ENCODE data around the gene TMEM41B. TPM values are rescaled to one million over a fixed set of nuclear protein-coding genes. Genes with fewer than 3 reads are reported as not detected.

TMEM41B gene
- total and polyA plus RNA-seq, 2 experiments from 2014 or later: 35.3 to 47.7 TPM

GRCh38 chr11:9316334-9316733 lies 1.9 kb upstream of the TMEM41B start:
- Histone ChIP-seq H3F3A (ENCODE audit: insufficient read depth) (peaks cover 12% of the 10 kb centered on the region; the same call in 1 of the 2 replicates), H3K9me3 (ENCODE audit: low read depth) (no peaks in the 10 kb centered on the region), H3K9ac (no peak overlapping the region), H2AFZ (no peak overlapping the region), H3K9me2 (ENCODE audit: insufficient read depth) (no peaks in the 10 kb centered on the region), H3K4me1 (ENCODE audit: insufficient read depth) (peaks cover 5% of the 10 kb centered on the region), H3K79me2 (ENCODE audit: insufficient read depth) (peaks cover 31% of the 10 kb centered on the region), H3K27ac (no peak overlapping the region), H4K20me1 (ENCODE audit: insufficient read depth) (no peaks in the 10 kb centered on the region), H3K27me3 (replicated peaks; ENCODE audit: insufficient read depth) (no peaks in the 10 kb centered on the region), H3K4me2 (ENCODE audit: unreplicated experiment) (no peak overlapping the region), H3K4me3 (no peak overlapping the region), H3K36me3 (ENCODE audit: low read depth) (no peaks in the 10 kb centered on the region)
- TF ChIP-seq EZH2 (IDR thresholded peaks at IDR 0.05; ENCODE audit: insufficient read depth, poor library complexity, severe bottlenecking): no peak
- no peak for TF ChIP-seq EZH2phosphoT487 (IDR thresholded peaks at IDR 0.05; ENCODE audit: insufficient read depth, low read depth)
- no peak for DNase-seq
- 95 to 96% methylated on average over 2 of the region's 2 CpGs for WGBS, 2 experiments (ENCODE audit: low coverage in 1 of 2, low lambda C conversion rate in 2 of 2, missing lambda C conversion rate in 2 of 2)
- in situ Hi-C loops (cut with MboI): no loop called here

DNA sequence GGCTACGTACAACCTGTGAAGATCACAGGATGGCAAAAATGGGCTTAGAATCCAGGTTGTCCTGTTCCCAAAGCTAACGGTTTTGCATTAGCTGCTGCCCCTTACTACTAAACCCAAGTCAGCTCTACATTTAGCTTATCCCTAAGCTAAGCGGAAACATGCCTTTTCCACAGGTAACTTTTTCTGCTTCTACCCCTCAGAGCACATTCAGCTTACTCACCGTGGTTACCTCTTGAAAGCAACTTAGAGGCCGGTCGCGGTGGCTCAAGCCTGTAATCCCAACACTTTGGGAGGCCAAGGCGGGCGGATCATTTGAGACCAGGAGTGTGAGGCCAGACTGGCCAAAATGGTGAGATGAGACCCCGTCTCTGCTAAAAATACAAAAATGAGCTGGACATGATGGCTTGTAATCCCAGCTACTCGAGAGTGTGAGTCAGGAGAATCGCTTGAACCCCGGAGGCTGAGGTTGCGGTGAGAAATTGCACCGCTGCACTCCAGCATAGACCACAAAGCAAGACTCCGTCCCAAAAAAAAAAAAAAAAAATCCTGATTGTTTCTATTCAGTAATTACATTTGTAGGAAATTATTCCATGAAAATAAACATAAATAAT lies 790 bp upstream of the TMEM41B start:
- no peaks in the 10 kb centered on the region for H3K9me3 ChIP-seq (ENCODE audit: low read depth)
- no peaks in the 10 kb centered on the region for H3K27me3 ChIP-seq (replicated peaks; ENCODE audit: insufficient read depth)
- peak overlapping the region; percentile 63 for H3K4me3 ChIP-seq
- H3K79me2 ChIP-seq (ENCODE audit: insufficient read depth): peaks cover 43% of the 10 kb centered on the region
- H2AFZ ChIP-seq: peak overlapping the region; percentile 94
- H4K20me1 ChIP-seq (ENCODE audit: insufficient read depth): no peaks in the 10 kb centered on the region
- H3K27ac ChIP-seq: peak overlapping the region; percentile 93
- no peaks in the 10 kb centered on the region for H3K9me2 ChIP-seq (ENCODE audit: insufficient read depth)
- peaks cover 5% of the 10 kb centered on the region for H3K4me1 ChIP-seq (ENCODE audit: insufficient read depth)
- in situ Hi-C loops (cut with MboI): no loop called here
- H3K36me3 ChIP-seq (ENCODE audit: low read depth): no peaks in the 10 kb centered on the region
- no peak for TF ChIP-seq EZH2phosphoT487 (IDR thresholded peaks at IDR 0.05; ENCODE audit: insufficient read depth, low read depth)
- no peak for TF ChIP-seq EZH2 (IDR thresholded peaks at IDR 0.05; ENCODE audit: insufficient read depth, poor library complexity, severe bottlenecking)
- DNase-seq: no peak
- H3F3A ChIP-seq (ENCODE audit: insufficient read depth): peaks cover 12% of the 10 kb centered on the region; the same call in 1 of the 2 replicates
- 60 to 61% methylated on average over 16 of the region's 16 CpGs for WGBS, 2 experiments (ENCODE audit: low coverage in 1 of 2, low lambda C conversion rate in 2 of 2, missing lambda C conversion rate in 2 of 2)
- peak overlapping the region; percentile 95 for H3K9ac ChIP-seq
- peak overlapping the region; percentile 81 for H3K4me2 ChIP-seq (ENCODE audit: unreplicated experiment)

GRCh38 chr11:9313648-9314290 lies 624 bp downstream of the TMEM41B start:
- peak; percentile 57 for DNase-seq
- Histone ChIP-seq H3K4me1 (ENCODE audit: insufficient read depth) (peaks cover 5% of the 10 kb centered on the region), H2AFZ (peak overlapping the region; percentile 85), H3K4me2 (ENCODE audit: unreplicated experiment) (peak overlapping the region; percentile 94), H3K36me3 (ENCODE audit: low read depth) (no peaks in the 10 kb centered on the region), H4K20me1 (ENCODE audit: insufficient read depth) (no peaks in the 10 kb centered on the region), H3K4me3 (peak overlapping the region; percentile 94), H3K9me3 (ENCODE audit: low read depth) (no peaks in the 10 kb centered on the region), H3K9me2 (ENCODE audit: insufficient read depth) (no peaks in the 10 kb centered on the region), H3K9ac (peak overlapping the region; percentile 95), H3F3A (ENCODE audit: insufficient read depth) (peaks cover 12% of the 10 kb centered on the region; the same call in 1 of the 2 replicates), H3K27me3 (replicated peaks; ENCODE audit: insufficient read depth) (no peaks in the 10 kb centered on the region), H3K27ac (peak overlapping the region; percentile 76), H3K79me2 (ENCODE audit: insufficient read depth) (peaks cover 57% of the 10 kb centered on the region)
- in situ Hi-C loops (cut with MboI): no loop called here
- no peak for TF ChIP-seq EZH2phosphoT487 (IDR thresholded peaks at IDR 0.05; ENCODE audit: insufficient read depth, low read depth)
- no peak for TF ChIP-seq EZH2 (IDR thresholded peaks at IDR 0.05; ENCODE audit: insufficient read depth, poor library complexity, severe bottlenecking)
- 1 to 2% methylated on average over 26 to 27 of the region's 27 CpGs for WGBS, 2 experiments (ENCODE audit: low coverage in 1 of 2, low lambda C conversion rate in 2 of 2, missing lambda C conversion rate in 2 of 2)

DNA sequence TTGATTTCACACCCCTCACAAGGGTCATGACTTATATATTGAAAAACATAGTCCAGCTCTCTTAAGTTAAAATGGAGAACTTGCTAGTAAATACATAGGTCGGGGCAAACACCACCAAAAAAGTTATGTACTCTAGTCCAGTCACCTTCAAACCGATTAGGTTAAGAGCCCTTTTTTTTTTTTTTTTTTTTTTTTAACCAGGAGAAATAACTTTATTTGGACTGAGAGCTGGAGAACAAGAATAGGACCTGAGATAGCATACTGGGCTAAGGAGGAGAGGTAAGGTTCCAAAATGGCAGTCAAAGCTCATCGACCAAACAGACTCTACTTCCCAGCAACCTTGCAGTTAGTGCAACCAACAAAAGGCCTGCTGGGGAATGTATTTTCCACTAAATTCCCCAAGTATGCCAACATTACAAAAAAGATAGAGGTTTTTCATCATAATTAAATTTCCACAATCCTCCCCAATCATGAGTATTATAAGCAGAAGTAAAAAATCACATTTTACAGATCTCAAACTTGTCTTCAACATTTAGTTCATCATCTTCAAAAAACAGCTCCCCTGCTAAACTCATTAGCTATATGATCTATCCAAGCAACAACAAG lies 3.8 kb downstream of the TMEM41B start:
- H4K20me1 ChIP-seq (ENCODE audit: insufficient read depth): no peaks in the 10 kb centered on the region
- in situ Hi-C loops (cut with MboI): no loop called here
- no peak overlapping the region for H2AFZ ChIP-seq
- peaks cover 12% of the 10 kb centered on the region; the same call in 1 of the 2 replicates for H3F3A ChIP-seq (ENCODE audit: insufficient read depth)
- H3K9me2 ChIP-seq (ENCODE audit: insufficient read depth): no peaks in the 10 kb centered on the region
- no peaks in the 10 kb centered on the region for H3K9me3 ChIP-seq (ENCODE audit: low read depth)
- H3K9ac ChIP-seq: no peak overlapping the region
- no peak for TF ChIP-seq EZH2phosphoT487 (IDR thresholded peaks at IDR 0.05; ENCODE audit: insufficient read depth, low read depth)
- no peak for TF ChIP-seq EZH2 (IDR thresholded peaks at IDR 0.05; ENCODE audit: insufficient read depth, poor library complexity, severe bottlenecking)
- WGBS, 2 experiments (ENCODE audit: low coverage in 1 of 2, low lambda C conversion rate in 2 of 2, missing lambda C conversion rate in 2 of 2): 96 to 99% methylated on average over 3 of the region's 3 CpGs
- no peaks in the 10 kb centered on the region for H3K27me3 ChIP-seq (replicated peaks; ENCODE audit: insufficient read depth)
- H3K4me2 ChIP-seq (ENCODE audit: unreplicated experiment): no peak overlapping the region
- H3K79me2 ChIP-seq (ENCODE audit: insufficient read depth): peaks cover 89% of the 10 kb centered on the region
- no peak overlapping the region for H3K27ac ChIP-seq
- no peaks in the 10 kb centered on the region for H3K36me3 ChIP-seq (ENCODE audit: low read depth)
- H3K4me1 ChIP-seq (ENCODE audit: insufficient read depth): peaks cover 5% of the 10 kb centered on the region
- no peak overlapping the region for H3K4me3 ChIP-seq
- DNase-seq: no peak
